SIG-M5 treated with dmso at 0.1 percent for 504 hours (cell line): ENCODE measurements around the gene S100A7.
A peak's percentile ranks its signal among the peaks of the same experiment; 100 is the strongest.
"Not testable (repeated sequence)": the region's sequence is repeated elsewhere in the genome, so short reads cannot be mapped to it uniquely, and the experiment has no call there.

ENCODE experiments used
- DNase-seq: peaks from one replicate; lab custom pipeline; 2025; ENCODE audit not compliant: unreplicated experiment; lab: John Stamatoyannopoulos, UW

S100A7 gene

GRCh38 chr1:153478047-153478691 is 17.7 kb upstream of the S100A7 start:
- DNase-seq = no peak

- no peak for DNase-seq
Observed at GRCh38 chr1:153476491-153477093, 16.1 kb upstream of the S100A7 start.

GRCh38 chr1:153475282-153475681 is 14.8 kb upstream of the S100A7 start:
- no peak for DNase-seq

GRCh38 chr1:153474347-153474746 is 13.9 kb upstream of the S100A7 start:
- DNase-seq = no peak

GRCh38 chr1:153470707-153471106 is 10.3 kb upstream of the S100A7 start:
- peak; percentile 87 for DNase-seq

GRCh38 chr1:153466908-153467307 is 6.5 kb upstream of the S100A7 start:
- no peak for DNase-seq

GRCh38 chr1:153465811-153466636 is 5.6 kb upstream of the S100A7 start:
- peak; percentile 50 for DNase-seq

GRCh38 chr1:153462741-153463140 is 2.3 kb upstream of the S100A7 start:
- not testable (repeated sequence) for DNase-seq

GRCh38 chr1:153459655-153460054 is 796 bp downstream of the S100A7 start:
- DNase-seq = no peak

- no peak for DNase-seq
Observed at GRCh38 chr1:153456396-153456795, 4.1 kb downstream of the S100A7 start.

- DNase-seq = not testable (repeated sequence)
Observed at GRCh38 chr1:153448851-153449250, 11.6 kb downstream of the S100A7 start.

GRCh38 chr1:153447498-153448170 is 12.8 kb downstream of the S100A7 start:
- no peak for DNase-seq

GRCh38 chr1:153444078-153444477 is 16.4 kb downstream of the S100A7 start:
- no peak for DNase-seq

GRCh38 chr1:153443486-153443885 is 17.0 kb downstream of the S100A7 start:
- no peak for DNase-seq

GRCh38 chr1:153441238-153441755 is 19.2 kb downstream of the S100A7 start:
- no peak for DNase-seq

- DNase-seq = no peak
Observed at GRCh38 chr1:153439273-153439672, 21.2 kb downstream of the S100A7 start.

GRCh38 chr1:153438599-153438998 is 21.9 kb downstream of the S100A7 start:
- no peak for DNase-seq

- DNase-seq = no peak
Observed at GRCh38 chr1:153437236-153437635, 23.2 kb downstream of the S100A7 start.

GRCh38 chr1:153434746-153435455 is 25.6 kb downstream of the S100A7 start:
- DNase-seq = no peak

GRCh38 chr1:153432874-153433681 is 27.4 kb downstream of the S100A7 start:
- DNase-seq = no peak
